AG09319 (cell line): ENCODE data around the gene MLLT3.
A peak's percentile ranks its signal among the peaks of the same experiment; 100 is the strongest.

Experiments used
- DNase-seq: peaks from one replicate; pipeline ENCODE4 v3.0.0-alpha.2; 2010; ENCODE audit warnings: low read depth; ENCODE audit errors: extremely low read depth
- CTCF ChIP-seq: IDR thresholded peaks from 2 replicates; pipeline ENCODE4 v1.5.1; 2011; ENCODE audit warnings: low read depth, mild to moderate bottlenecking, inconsistent platforms, low read length, moderate library complexity

MLLT3 gene

GRCh38 chr9:20477940-20478620, 144.2 kb downstream of the MLLT3 start:
- no peak for DNase-seq
- TF ChIP-seq CTCF = no peak

- no peak for TF ChIP-seq CTCF
- no peak for DNase-seq
These were observed 145.3 kb downstream of the MLLT3 start for GRCh38 chr9:20476912-20477521.

- no peak for TF ChIP-seq CTCF
- DNase-seq = no peak
These were observed 147.8 kb downstream of the MLLT3 start for GRCh38 chr9:20474496-20474895.

GRCh38 chr9:20473515-20474013, 148.7 kb downstream of the MLLT3 start:
- TF ChIP-seq CTCF = no peak
- DNase-seq = peak; percentile 10

- no peak for TF ChIP-seq CTCF
- DNase-seq = no peak
These were observed 149.8 kb downstream of the MLLT3 start for GRCh38 chr9:20472342-20473045.

GRCh38 chr9:20466328-20467008, 155.8 kb downstream of the MLLT3 start:
- no peak for TF ChIP-seq CTCF
- no peak for DNase-seq

- TF ChIP-seq CTCF = no peak
- DNase-seq = no peak
These were observed 158.1 kb downstream of the MLLT3 start for GRCh38 chr9:20464242-20464641.
